GM12892 (cell line): Measurements from ENCODE around the gene DSCAML1.

Experiments used
- POLR2A ChIP-seq: IDR thresholded peaks from 2 replicates; pipeline ENCODE4 v1.6.1; 2011; ENCODE audit warnings: low read depth, low read length, control low read depth
- POLR2AphosphoS5 ChIP-seq: IDR thresholded peaks from 2 replicates; pipeline ENCODE4 v1.6.1; 2011; ENCODE audit warnings: low read depth, low read length, control low read depth

GRCh38 chr11:117502779-117503100 is 294.3 kb downstream of the DSCAML1 start:
- TF ChIP-seq POLR2A (no peak), POLR2AphosphoS5 (no peak)
